ENCODE results near the gene OR10K2. TPM values are rescaled to one million over a fixed set of nuclear protein-coding genes. Genes with fewer than 3 reads are reported as not detected.

OR10K2 gene
- not detected for total RNA-seq
- long read RNA-seq = 0 reads

GRCh38 chr1:158426137-158426536, at the start of gene OR10K2:
Gene OR10K2 (minus strand): TSS chr1:158426237. CDS start chr1:158420866, 5,371 bp downstream.
- H3K4me3 ChIP-seq = no peak within 1 kb of the TSS
- peaks cover 22% of the 10 kb centered on the region for H3K9me3 ChIP-seq (replicated peaks)
- no peak for TF ChIP-seq CTCF (IDR thresholded peaks at IDR 0.05; ENCODE audit: borderline replicate concordance)
- no peaks in the 10 kb centered on the region for H3K36me3 ChIP-seq
- no peak for DNase-seq
- intact Hi-C loops (cut with micrococcal nuclease) = no loop called here
- no peak within 1 kb of the TSS for H3K27ac ChIP-seq (replicated peaks)
- no peaks in the 10 kb centered on the region for H3K4me1 ChIP-seq
- H3K27me3 ChIP-seq (ENCODE audit: low read depth) = no peaks in the 10 kb centered on the region

GRCh38 chr1:158471920-158472319, 45.9 kb upstream of the OR10K2 start, which contains the start of gene OR10R2:
Gene OR10R2 (plus strand): TSS chr1:158472220. CDS start chr1:158472326, 106 bp downstream.
- Histone ChIP-seq H3K4me3 (no peak within 1 kb of the TSS), H3K9me3 (replicated peaks) (no peaks in the 10 kb centered on the region), H3K36me3 (no peaks in the 10 kb centered on the region), H3K4me1 (no peaks in the 10 kb centered on the region), H3K27me3 (ENCODE audit: low read depth) (no peaks in the 10 kb centered on the region), H3K27ac (replicated peaks) (no peak within 1 kb of the TSS)
- no peak for TF ChIP-seq CTCF (IDR thresholded peaks at IDR 0.05; ENCODE audit: borderline replicate concordance)
- intact Hi-C loops (cut with micrococcal nuclease) = no loop called here
- no peak for DNase-seq

GRCh38 chr1:158461534-158461933, 35.5 kb upstream of the OR10K2 start, which contains the start of gene OR10K1:
Gene OR10K1 (plus strand): TSS chr1:158461834. CDS start chr1:158465562, 3,728 bp downstream.
- Histone ChIP-seq H3K27me3 (ENCODE audit: low read depth) (no peaks in the 10 kb centered on the region), H3K36me3 (no peaks in the 10 kb centered on the region), H3K4me3 (no peak within 1 kb of the TSS), H3K27ac (replicated peaks) (no peak within 1 kb of the TSS), H3K4me1 (no peaks in the 10 kb centered on the region), H3K9me3 (replicated peaks) (peaks cover 10% of the 10 kb centered on the region)
- DNase-seq = no peak
- intact Hi-C loops (cut with micrococcal nuclease) = no loop called here
- no peak for TF ChIP-seq CTCF (IDR thresholded peaks at IDR 0.05; ENCODE audit: borderline replicate concordance)

- H3K4me3 ChIP-seq = no peak overlapping the region
- TF ChIP-seq CTCF (IDR thresholded peaks at IDR 0.05; ENCODE audit: borderline replicate concordance) = no peak
- no peaks in the 10 kb centered on the region for H3K36me3 ChIP-seq
- intact Hi-C loops (cut with micrococcal nuclease) = no loop called here
- H3K27ac ChIP-seq (replicated peaks) = no peak overlapping the region
- H3K9me3 ChIP-seq (replicated peaks) = peaks cover 16% of the 10 kb centered on the region
- H3K4me1 ChIP-seq = no peaks in the 10 kb centered on the region
- H3K27me3 ChIP-seq (ENCODE audit: low read depth) = no peaks in the 10 kb centered on the region
- DNase-seq = no peak
These were observed 32.2 kb upstream of the OR10K2 start for GRCh38 chr1:158458263-158458662.

GRCh38 chr1:158457246-158457645, 31.2 kb upstream of the OR10K2 start:
- Histone ChIP-seq H3K9me3 (replicated peaks) (peaks cover 21% of the 10 kb centered on the region), H3K27ac (replicated peaks) (no peak overlapping the region), H3K4me3 (no peak overlapping the region), H3K27me3 (ENCODE audit: low read depth) (no peaks in the 10 kb centered on the region), H3K4me1 (no peaks in the 10 kb centered on the region), H3K36me3 (no peaks in the 10 kb centered on the region)
- intact Hi-C loops (cut with micrococcal nuclease) = no loop called here
- no peak for TF ChIP-seq CTCF (IDR thresholded peaks at IDR 0.05; ENCODE audit: borderline replicate concordance)
- no peak for DNase-seq
